A673 (cell line): ENCODE measurements around the gene KCNQ1OT1.

Source experiments
- CTCF ChIP-seq: fragments of 300-800, 200-600 bp; sonication (generic); conservative IDR thresholded peaks from 2 replicates; pipeline ENCODE4 v1.5.1; 2017; ENCODE audit warnings: low read depth, mild to moderate bottlenecking, antibody characterized with exemption, low read length, moderate library complexity, mixed read lengths
- EZH2 ChIP-seq: fragments of 200-600 bp; sonication (generic); IDR thresholded peaks from 2 replicates; pipeline ENCODE4 v1.6.1; 2017; ENCODE audit warnings: borderline replicate concordance, low read depth, mild to moderate bottlenecking, mixed read lengths, antibody characterized with exemption, low read length; ENCODE audit not compliant: poor library complexity, severe bottlenecking

DNA sequence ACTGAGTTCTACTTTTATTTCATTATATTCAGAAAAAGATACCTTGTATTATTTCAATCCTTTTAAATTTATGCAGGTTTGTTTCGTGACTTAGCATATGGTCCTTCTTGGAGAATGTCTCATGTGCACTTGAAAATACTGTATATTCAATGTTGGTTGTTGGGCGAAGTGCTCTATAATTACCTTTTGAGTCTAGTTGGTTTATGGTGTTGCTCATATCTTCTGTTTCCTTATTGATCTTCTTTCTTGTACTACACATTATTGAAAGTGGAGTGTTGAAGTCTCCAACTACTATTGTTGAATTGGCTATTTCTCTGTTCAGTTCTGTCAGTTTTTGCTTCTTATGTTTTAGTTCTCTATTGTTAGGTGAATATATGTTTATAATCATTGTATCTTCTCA is 90.4 kb downstream of the KCNQ1OT1 start:
- TF ChIP-seq CTCF (no peak), EZH2 (no peak)
